Keratinocyte (primary cell): Measurements from ENCODE around the gene PPP1R18. TPM values are rescaled to one million over a fixed set of nuclear protein-coding genes. Genes with fewer than 3 reads are reported as not detected.

ENCODE experiments used
- DNase-seq: peaks from one replicate; pipeline ENCODE4 v3.0.0-alpha.2; 2011; ENCODE audit warnings: low read depth, missing footprints, low spot score
- FAIRE-seq: peaks from 2 replicates; lab custom pipeline; 2011; peaks lifted over from hg19 to GRCh38; lab: Jason Lieb, UNC
- H2AFZ ChIP-seq: 2 replicates; pipeline ENCODE4 v1.6.0; 2012; ENCODE audit warnings: low read length, control low read depth, inconsistent platforms; ENCODE audit not compliant: control insufficient read depth
- H3K27ac ChIP-seq: 2 replicates; pipeline ENCODE4 v1.5.1; 2011; ENCODE audit warnings: low read length; ENCODE audit not compliant: control insufficient read depth, insufficient read depth
- H3K27me3 ChIP-seq: 3 replicates; pipeline ENCODE4 v1.6.0; 2011; ENCODE audit warnings: low read length; ENCODE audit not compliant: control insufficient read depth, insufficient read depth; ENCODE audit errors: extremely low read depth
- H3K36me3 ChIP-seq, 2 experiments: 2 replicates in 1 of 2; 3 replicates in 1 of 2; pipeline ENCODE4 v1.5.1; 2011; ENCODE audit warnings: low read length in 2 of 2, mild to moderate bottlenecking in 1 of 2; ENCODE audit not compliant: control insufficient read depth in 2 of 2, insufficient read depth in 2 of 2; ENCODE audit errors: extremely low read depth in 1 of 2
- H3K4me1 ChIP-seq: 3 replicates; pipeline ENCODE4 v1.5.1; 2011; ENCODE audit warnings: low read length; ENCODE audit not compliant: control insufficient read depth, insufficient read depth; ENCODE audit errors: extremely low read depth
- H3K4me2 ChIP-seq: 3 replicates; pipeline ENCODE4 v1.6.0; 2011; ENCODE audit warnings: low read depth, low read length; ENCODE audit not compliant: control insufficient read depth, insufficient read depth; ENCODE audit errors: extremely low read depth
- H3K4me3 ChIP-seq, 3 experiments: fragments of 200-600 bp in 1 of 3; sonication (generic) in 1 of 3; 2 replicates in 2 of 3; 3 replicates in 1 of 3; pipeline ENCODE4 v1.5.1; 2011 to 2016; ENCODE audit warnings: low read length in 3 of 3, mild to moderate bottlenecking in 3 of 3, control low read depth in 2 of 3, inconsistent platforms in 1 of 3, low read depth in 1 of 3, mixed read lengths in 1 of 3, mixed run types in 1 of 3, moderate library complexity in 1 of 3; ENCODE audit not compliant: control insufficient read depth in 2 of 3, insufficient read depth in 2 of 3; ENCODE audit errors: extremely low read depth in 1 of 3
- H3K79me2 ChIP-seq: 2 replicates; pipeline ENCODE4 v1.6.0; 2012; ENCODE audit warnings: low read length; ENCODE audit not compliant: control insufficient read depth, insufficient read depth
- H3K9ac ChIP-seq: 3 replicates; pipeline ENCODE4 v1.6.0; 2011; ENCODE audit warnings: low read length; ENCODE audit not compliant: control insufficient read depth, insufficient read depth; ENCODE audit errors: extremely low read depth
- H3K9me1 ChIP-seq: 3 replicates; pipeline ENCODE4 v1.6.0; 2011; ENCODE audit warnings: low read length; ENCODE audit not compliant: control insufficient read depth, insufficient read depth; ENCODE audit errors: extremely low read depth
- H3K9me3 ChIP-seq: 2 replicates; pipeline ENCODE4 v1.5.1; 2012; ENCODE audit warnings: low read depth, low read length; ENCODE audit not compliant: control insufficient read depth
- H4K20me1 ChIP-seq: 3 replicates; pipeline ENCODE4 v1.6.0; 2011; ENCODE audit warnings: low read length; ENCODE audit not compliant: control insufficient read depth, insufficient read depth; ENCODE audit errors: extremely low read depth
- EZH2 ChIP-seq: IDR thresholded peaks from one replicate; pipeline ENCODE4 v1.6.1; 2012; ENCODE audit warnings: inconsistent platforms, mild to moderate bottlenecking, low read length, moderate library complexity
- dilution Hi-C: fragments of 300-500 bp; cut with MboI; formaldehyde crosslinking; loops from one replicate; pipeline ENCODE4 v1.7.0; 2020; ENCODE audit warnings: low sequenced_read_pairs; ENCODE audit not compliant: extremely low pct_ligation_motif_present
- polyA plus RNA-seq, 5 experiments: library from polyadenylated mRNA; depleted of rRNA in 3 of 5; stranded (reverse) in 3 of 5; stranded (forward) in 1 of 5; unstranded in 1 of 5; fragments of >200 nt; gene quantifications; 1 replicate in 1 of 5; 2 replicates in 3 of 5; 3 replicates in 1 of 5; pipeline versions ENCODE4 v1.2.1 to v1.2.3, GENCODE V29; 2011 to 2012; ENCODE audit warnings: missing spikeins in 2 of 5, low read depth in 1 of 5, low replicate concordance in 1 of 5
- TF ChIP-seq, protein P1 (sequence below), 3 experiments: IDR thresholded peaks in 1 of 3; conservative IDR thresholded peaks in 1 of 3; optimal IDR thresholded peaks in 1 of 3; 2 replicates in 2 of 3; 3 replicates in 1 of 3; pipeline versions ENCODE3 to v1.5.1; 2011; ENCODE audit warnings: low read length in 3 of 3, mild to moderate bottlenecking in 3 of 3, moderate library complexity in 2 of 3, control low read depth in 1 of 3, inconsistent platforms in 1 of 3; ENCODE audit not compliant: insufficient read depth in 2 of 3; ENCODE audit errors: extremely low read depth in 1 of 3

The PPP1R18 gene
- polyA plus RNA-seq, 1 donor (not counting 4 experiments of a cell fraction or from before 2014, with no cell fraction given), result 88.9 TPM

DNA sequence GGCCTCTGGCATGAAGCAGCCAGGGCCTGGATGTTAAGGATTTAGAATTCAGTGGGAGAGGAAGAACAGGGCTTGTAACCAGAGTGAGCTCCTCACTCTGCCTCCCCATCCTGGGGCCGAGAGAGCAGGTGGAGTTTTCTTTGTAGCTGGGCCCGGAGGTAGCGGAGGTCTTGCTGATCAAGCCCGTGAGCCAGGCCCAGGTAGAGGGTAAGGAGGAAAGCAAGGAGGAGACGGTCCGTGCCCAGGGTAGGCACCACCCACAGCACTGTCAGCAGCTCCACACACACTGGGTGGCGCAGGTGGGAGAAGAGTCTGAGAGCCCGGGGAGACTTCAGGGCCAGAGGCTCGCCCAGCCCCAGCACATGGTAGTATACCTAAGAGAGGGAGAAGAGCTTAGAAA lies 2.1 kb upstream of the PPP1R18 start:
- dilution Hi-C loops, result no loop called here
- TF ChIP-seq, protein P1, sequence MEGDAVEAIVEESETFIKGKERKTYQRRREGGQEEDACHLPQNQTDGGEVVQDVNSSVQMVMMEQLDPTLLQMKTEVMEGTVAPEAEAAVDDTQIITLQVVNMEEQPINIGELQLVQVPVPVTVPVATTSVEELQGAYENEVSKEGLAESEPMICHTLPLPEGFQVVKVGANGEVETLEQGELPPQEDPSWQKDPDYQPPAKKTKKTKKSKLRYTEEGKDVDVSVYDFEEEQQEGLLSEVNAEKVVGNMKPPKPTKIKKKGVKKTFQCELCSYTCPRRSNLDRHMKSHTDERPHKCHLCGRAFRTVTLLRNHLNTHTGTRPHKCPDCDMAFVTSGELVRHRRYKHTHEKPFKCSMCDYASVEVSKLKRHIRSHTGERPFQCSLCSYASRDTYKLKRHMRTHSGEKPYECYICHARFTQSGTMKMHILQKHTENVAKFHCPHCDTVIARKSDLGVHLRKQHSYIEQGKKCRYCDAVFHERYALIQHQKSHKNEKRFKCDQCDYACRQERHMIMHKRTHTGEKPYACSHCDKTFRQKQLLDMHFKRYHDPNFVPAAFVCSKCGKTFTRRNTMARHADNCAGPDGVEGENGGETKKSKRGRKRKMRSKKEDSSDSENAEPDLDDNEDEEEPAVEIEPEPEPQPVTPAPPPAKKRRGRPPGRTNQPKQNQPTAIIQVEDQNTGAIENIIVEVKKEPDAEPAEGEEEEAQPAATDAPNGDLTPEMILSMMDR (optimal IDR thresholded peaks at IDR 0.05 in 1 of 3, IDR thresholded peaks at IDR 0.05 in 1 of 3, conservative IDR thresholded peaks at IDR 0.05 in 1 of 3; ENCODE audit: extremely low read depth in 1 of 3, insufficient read depth in 2 of 3, low read length in 3 of 3), result peak in 1 of 3 experiments; percentile 7
- no peak for TF ChIP-seq EZH2
- Histone ChIP-seq H3K4me3 (peak overlapping the region; percentile 82 to 90 (median 87)), H3K36me3 (peaks cover 4 to 16% of the 10 kb centered on the region in 2 experiments), H3K79me2 (peaks cover 56% of the 10 kb centered on the region), H3K9me3 (no peaks in the 10 kb centered on the region), H3K9ac (peak overlapping the region; percentile 97), H2AFZ (no peak overlapping the region), H4K20me1 (no peaks in the 10 kb centered on the region), H3K27ac (peak overlapping the region; percentile 94), H3K9me1 (no peaks in the 10 kb centered on the region), H3K4me1 (peaks cover 33% of the 10 kb centered on the region), H3K27me3 (no peaks in the 10 kb centered on the region), H3K4me2 (peak overlapping the region; percentile 98)
- DNase-seq, result no peak
- FAIRE-seq, result no peak

DNA sequence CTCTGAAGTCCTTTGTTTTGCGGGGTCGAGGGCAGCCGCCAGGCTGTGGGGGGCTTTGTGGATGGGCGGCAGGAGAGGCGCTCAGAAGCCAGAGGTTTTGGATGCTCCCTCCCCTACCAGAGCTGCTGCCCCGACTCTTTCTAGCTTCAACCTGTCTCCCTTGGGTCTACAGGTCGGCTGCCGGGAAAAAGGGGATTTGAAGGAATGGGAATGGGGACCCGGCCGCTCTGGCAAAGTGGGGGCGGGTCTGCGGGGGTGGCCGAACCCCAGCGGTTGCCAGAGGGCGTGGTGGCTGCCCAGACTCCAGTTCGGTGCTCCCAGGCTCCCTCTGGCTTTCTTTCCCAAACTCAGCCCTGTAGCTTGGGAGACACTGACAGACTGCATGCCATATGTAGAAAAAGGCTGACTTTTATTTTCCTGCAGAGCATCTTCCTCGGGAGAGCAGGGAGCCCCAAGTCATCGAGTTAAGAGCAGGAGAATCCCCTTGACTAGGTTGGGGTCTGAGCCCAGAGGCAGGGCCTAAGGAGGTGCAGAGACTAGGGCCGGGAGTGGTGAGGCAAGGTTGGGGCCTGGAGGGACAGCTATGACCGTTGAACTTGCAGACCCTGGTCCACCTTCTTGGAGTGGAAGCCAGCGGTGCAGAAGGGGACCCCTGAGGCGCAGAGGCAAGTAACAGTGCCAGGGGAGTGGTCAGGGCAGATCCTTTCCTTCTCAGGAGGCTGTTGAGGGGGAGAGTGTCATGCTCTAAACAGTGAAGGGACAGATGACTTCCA lies 1.4 kb upstream of the PPP1R18 start:
- TF ChIP-seq, protein P1 (optimal IDR thresholded peaks at IDR 0.05 in 1 of 3, IDR thresholded peaks at IDR 0.05 in 1 of 3, conservative IDR thresholded peaks at IDR 0.05 in 1 of 3; ENCODE audit: extremely low read depth in 1 of 3, insufficient read depth in 2 of 3, low read length in 3 of 3), result peak in 1 of 3 experiments; percentile 30
- no peak for TF ChIP-seq EZH2
- Histone ChIP-seq H3K9ac (peak overlapping the region; percentile 97), H3K27me3 (no peaks in the 10 kb centered on the region), H3K4me1 (peaks cover 35% of the 10 kb centered on the region), H4K20me1 (no peaks in the 10 kb centered on the region), H3K36me3 (peaks cover 7 to 23% of the 10 kb centered on the region in 2 experiments), H3K9me3 (no peaks in the 10 kb centered on the region), H2AFZ (no peak overlapping the region), H3K4me3 (peak overlapping the region; percentile 82 to 90 (median 87)), H3K9me1 (no peaks in the 10 kb centered on the region), H3K79me2 (peaks cover 63% of the 10 kb centered on the region), H3K27ac (peak overlapping the region; percentile 94), H3K4me2 (peak overlapping the region; percentile 98)
- FAIRE-seq, result no peak
- dilution Hi-C loops, result no loop called here
- no peak for DNase-seq
